ENCODE data around the gene MRGPRF.

MRGPRF gene

GRCh38 chr11:69018924-69019323 is 5.9 kb upstream of the MRGPRF start:
- Histone ChIP-seq H3K27me3 (ENCODE audit: control insufficient read depth, insufficient read depth, low read length, poor library complexity, severe bottlenecking) (peaks cover 3% of the 10 kb centered on the region), H3K36me3 (ENCODE audit: control insufficient read depth, insufficient read depth, low read length) (no peaks in the 10 kb centered on the region), H3K27ac (ENCODE audit: insufficient read depth, low read depth, low read length, poor library complexity, severe bottlenecking) (no peak overlapping the region), H3K4me3 (ENCODE audit: insufficient read depth, low read depth, low read length) (no peak overlapping the region), H3K9me3 (ENCODE audit: control insufficient read depth, low read length) (no peaks in the 10 kb centered on the region), H3K4me1 (ENCODE audit: control insufficient read depth, insufficient read depth, low read length) (peaks cover 11% of the 10 kb centered on the region)
- 88 to 89% methylated on average over 13 of the region's 13 CpGs for WGBS, 2 experiments

GRCh38 chr11:69017951-69018350 is 4.9 kb upstream of the MRGPRF start:
- no peaks in the 10 kb centered on the region for H3K36me3 ChIP-seq (ENCODE audit: control insufficient read depth, insufficient read depth, low read length)
- H3K9me3 ChIP-seq (ENCODE audit: control insufficient read depth, low read length): no peaks in the 10 kb centered on the region
- H3K4me3 ChIP-seq (ENCODE audit: insufficient read depth, low read depth, low read length): no peak overlapping the region
- H3K4me1 ChIP-seq (ENCODE audit: control insufficient read depth, insufficient read depth, low read length): peaks cover 14% of the 10 kb centered on the region
- WGBS, 2 experiments: 92% methylated on average over 10 of the region's 10 CpGs
- no peak overlapping the region for H3K27ac ChIP-seq (ENCODE audit: insufficient read depth, low read depth, low read length, poor library complexity, severe bottlenecking)
- peaks cover 11% of the 10 kb centered on the region for H3K27me3 ChIP-seq (ENCODE audit: control insufficient read depth, insufficient read depth, low read length, poor library complexity, severe bottlenecking)

GRCh38 chr11:69014898-69015549 is 2.0 kb upstream of the MRGPRF start:
- peaks cover 16% of the 10 kb centered on the region for H3K27me3 ChIP-seq (ENCODE audit: control insufficient read depth, insufficient read depth, low read length, poor library complexity, severe bottlenecking)
- 77 to 81% methylated on average over 9 of the region's 9 CpGs for WGBS, 2 experiments
- H3K9me3 ChIP-seq (ENCODE audit: control insufficient read depth, low read length): no peaks in the 10 kb centered on the region
- H3K4me3 ChIP-seq (ENCODE audit: insufficient read depth, low read depth, low read length): no peak overlapping the region
- no peak overlapping the region for H3K27ac ChIP-seq (ENCODE audit: insufficient read depth, low read depth, low read length, poor library complexity, severe bottlenecking)
- peaks cover 38% of the 10 kb centered on the region for H3K4me1 ChIP-seq (ENCODE audit: control insufficient read depth, insufficient read depth, low read length)
- H3K36me3 ChIP-seq (ENCODE audit: control insufficient read depth, insufficient read depth, low read length): no peaks in the 10 kb centered on the region

GRCh38 chr11:69014084-69014851 is 1.2 kb upstream of the MRGPRF start:
- Histone ChIP-seq H3K27ac (ENCODE audit: insufficient read depth, low read depth, low read length, poor library complexity, severe bottlenecking) (no peak overlapping the region), H3K27me3 (ENCODE audit: control insufficient read depth, insufficient read depth, low read length, poor library complexity, severe bottlenecking) (peaks cover 16% of the 10 kb centered on the region), H3K9me3 (ENCODE audit: control insufficient read depth, low read length) (no peaks in the 10 kb centered on the region), H3K4me1 (ENCODE audit: control insufficient read depth, insufficient read depth, low read length) (peaks cover 42% of the 10 kb centered on the region), H3K36me3 (ENCODE audit: control insufficient read depth, insufficient read depth, low read length) (no peaks in the 10 kb centered on the region), H3K4me3 (ENCODE audit: insufficient read depth, low read depth, low read length) (no peak overlapping the region)
- 30 to 32% methylated on average over 28 of the region's 28 CpGs for WGBS, 2 experiments

- Histone ChIP-seq H3K4me1 (ENCODE audit: control insufficient read depth, insufficient read depth, low read length) (peaks cover 42% of the 10 kb centered on the region), H3K27ac (ENCODE audit: insufficient read depth, low read depth, low read length, poor library complexity, severe bottlenecking) (no peak overlapping the region), H3K9me3 (ENCODE audit: control insufficient read depth, low read length) (no peaks in the 10 kb centered on the region), H3K4me3 (ENCODE audit: insufficient read depth, low read depth, low read length) (peak overlapping the region; percentile 25), H3K36me3 (ENCODE audit: control insufficient read depth, insufficient read depth, low read length) (no peaks in the 10 kb centered on the region), H3K27me3 (ENCODE audit: control insufficient read depth, insufficient read depth, low read length, poor library complexity, severe bottlenecking) (peaks cover 16% of the 10 kb centered on the region)
- WGBS, 2 experiments: 29 to 31% methylated on average over 21 of the region's 21 CpGs
Measured at GRCh38 chr11:69012092-69013008, 696 bp downstream of the MRGPRF start.

GRCh38 chr11:69011624-69012091 is 1.4 kb downstream of the MRGPRF start:
- H3K27me3 ChIP-seq (ENCODE audit: control insufficient read depth, insufficient read depth, low read length, poor library complexity, severe bottlenecking): peaks cover 16% of the 10 kb centered on the region
- no peak overlapping the region for H3K27ac ChIP-seq (ENCODE audit: insufficient read depth, low read depth, low read length, poor library complexity, severe bottlenecking)
- H3K36me3 ChIP-seq (ENCODE audit: control insufficient read depth, insufficient read depth, low read length): no peaks in the 10 kb centered on the region
- WGBS, 2 experiments: 88 to 89% methylated on average over 9 of the region's 9 CpGs
- peaks cover 42% of the 10 kb centered on the region for H3K4me1 ChIP-seq (ENCODE audit: control insufficient read depth, insufficient read depth, low read length)
- no peaks in the 10 kb centered on the region for H3K9me3 ChIP-seq (ENCODE audit: control insufficient read depth, low read length)
- H3K4me3 ChIP-seq (ENCODE audit: insufficient read depth, low read depth, low read length): peak overlapping the region; percentile 29

- Histone ChIP-seq H3K4me1 (ENCODE audit: control insufficient read depth, insufficient read depth, low read length) (peaks cover 42% of the 10 kb centered on the region), H3K27ac (ENCODE audit: insufficient read depth, low read depth, low read length, poor library complexity, severe bottlenecking) (no peak overlapping the region), H3K27me3 (ENCODE audit: control insufficient read depth, insufficient read depth, low read length, poor library complexity, severe bottlenecking) (peaks cover 16% of the 10 kb centered on the region), H3K9me3 (ENCODE audit: control insufficient read depth, low read length) (no peaks in the 10 kb centered on the region), H3K36me3 (ENCODE audit: control insufficient read depth, insufficient read depth, low read length) (no peaks in the 10 kb centered on the region), H3K4me3 (ENCODE audit: insufficient read depth, low read depth, low read length) (peak overlapping the region; percentile 29)
- 13% methylated on average over 43 of the region's 43 CpGs for WGBS, 2 experiments
Measured at GRCh38 chr11:69010964-69011623, 2.0 kb downstream of the MRGPRF start.

- WGBS, 2 experiments: 75 to 76% methylated on average over 9 of the region's 9 CpGs
- Histone ChIP-seq H3K27ac (ENCODE audit: insufficient read depth, low read depth, low read length, poor library complexity, severe bottlenecking) (no peak overlapping the region), H3K9me3 (ENCODE audit: control insufficient read depth, low read length) (no peaks in the 10 kb centered on the region), H3K36me3 (ENCODE audit: control insufficient read depth, insufficient read depth, low read length) (no peaks in the 10 kb centered on the region), H3K4me1 (ENCODE audit: control insufficient read depth, insufficient read depth, low read length) (peaks cover 42% of the 10 kb centered on the region), H3K27me3 (ENCODE audit: control insufficient read depth, insufficient read depth, low read length, poor library complexity, severe bottlenecking) (peaks cover 16% of the 10 kb centered on the region), H3K4me3 (ENCODE audit: insufficient read depth, low read depth, low read length) (peak overlapping the region; percentile 29)
Measured at GRCh38 chr11:69010361-69010891, 2.6 kb downstream of the MRGPRF start.

GRCh38 chr11:69009441-69010211 is 3.4 kb downstream of the MRGPRF start:
- no peaks in the 10 kb centered on the region for H3K36me3 ChIP-seq (ENCODE audit: control insufficient read depth, insufficient read depth, low read length)
- H3K27ac ChIP-seq (ENCODE audit: insufficient read depth, low read depth, low read length, poor library complexity, severe bottlenecking): no peak overlapping the region
- H3K9me3 ChIP-seq (ENCODE audit: control insufficient read depth, low read length): no peaks in the 10 kb centered on the region
- H3K4me3 ChIP-seq (ENCODE audit: insufficient read depth, low read depth, low read length): no peak overlapping the region
- H3K4me1 ChIP-seq (ENCODE audit: control insufficient read depth, insufficient read depth, low read length): peaks cover 38% of the 10 kb centered on the region
- 88 to 90% methylated on average over 15 to 16 of the region's 16 CpGs for WGBS, 2 experiments
- H3K27me3 ChIP-seq (ENCODE audit: control insufficient read depth, insufficient read depth, low read length, poor library complexity, severe bottlenecking): peaks cover 16% of the 10 kb centered on the region
